SIG-M5 treated with dmso at 0.1 percent for 504 hours (cell line): ENCODE data around the gene LEFTY1.
A peak's percentile ranks its signal among the peaks of the same experiment; 100 is the strongest.
"Not testable (repeated sequence)": the region's sequence is repeated elsewhere in the genome, so short reads cannot be mapped to it uniquely, and the experiment has no call there.

Source experiments
- DNase-seq: peaks from one replicate; lab custom pipeline; 2025; ENCODE audit not compliant: unreplicated experiment; lab: John Stamatoyannopoulos, UW

The LEFTY1 gene

GRCh38 chr1:225851805-225852204 is 37.1 kb downstream of the LEFTY1 start:
- peak; percentile 88 for DNase-seq

DNA sequence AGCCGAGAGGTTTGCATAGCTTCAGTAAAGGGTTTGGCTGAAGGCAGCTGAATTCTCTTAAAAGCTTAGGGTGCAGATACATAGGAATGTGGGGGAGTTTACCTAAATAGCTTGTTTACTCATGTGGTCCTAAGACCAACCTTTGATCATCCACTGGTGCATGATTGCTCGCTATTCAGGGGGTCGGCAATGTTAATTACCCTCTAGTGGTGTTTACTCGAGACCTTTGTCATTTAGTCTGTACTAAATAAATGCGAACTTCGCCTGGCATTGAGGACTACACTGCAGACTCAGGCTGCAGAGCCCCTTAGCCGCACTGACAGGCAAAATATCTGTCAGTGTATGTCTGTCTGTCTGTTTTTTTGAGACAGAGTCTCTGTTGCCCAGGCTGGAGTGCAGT is 38.6 kb downstream of the LEFTY1 start:
- no peak for DNase-seq

DNA sequence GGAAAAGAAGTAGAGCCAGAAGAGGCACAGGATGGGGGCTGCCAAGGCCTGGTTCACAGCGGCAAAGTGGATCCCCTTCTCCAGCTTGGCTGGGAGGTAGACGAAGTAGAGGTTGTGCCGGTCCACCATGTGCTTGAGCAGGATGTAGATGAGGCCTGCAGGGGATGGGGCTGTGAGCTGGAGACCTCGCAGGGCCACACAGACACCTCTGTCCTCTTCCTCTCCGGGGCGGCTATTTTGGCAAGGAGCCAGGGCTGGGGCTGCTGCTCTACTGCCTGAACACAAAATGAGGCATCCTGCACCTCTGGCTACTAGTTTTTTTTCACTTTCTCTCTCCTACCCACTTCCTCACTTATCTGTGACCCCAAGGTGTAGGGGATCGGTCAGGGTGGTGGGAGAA is 39.0 kb downstream of the LEFTY1 start:
- no peak for DNase-seq

GRCh38 chr1:225848030-225848955 is 40.7 kb downstream of the LEFTY1 start:
- peak; percentile 75 for DNase-seq

DNA sequence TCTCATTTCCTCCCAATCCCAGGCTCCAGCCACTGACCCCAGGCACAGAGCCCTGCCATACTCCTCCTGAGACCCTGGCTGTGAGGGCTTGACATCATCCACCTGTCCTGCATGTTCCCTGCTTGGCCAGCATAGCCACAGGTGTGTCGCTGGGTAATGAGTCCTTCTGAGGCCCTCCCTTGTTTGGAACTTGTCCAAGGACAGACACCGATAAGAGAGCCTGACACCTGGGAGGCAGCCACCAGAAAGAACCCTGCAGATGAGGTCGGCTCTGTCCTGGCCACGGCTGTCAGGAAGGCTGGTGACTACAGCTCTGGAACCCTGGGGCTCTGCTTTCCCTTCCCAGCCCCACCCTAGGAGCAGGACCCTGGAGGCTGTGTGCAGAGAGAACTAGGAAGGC is 41.3 kb downstream of the LEFTY1 start:
- no peak for DNase-seq

- no peak for DNase-seq
Measured at GRCh38 chr1:225846331-225847310, 42.3 kb downstream of the LEFTY1 start.

GRCh38 chr1:225845571-225846259 is 43.2 kb downstream of the LEFTY1 start:
- peak; percentile 80 for DNase-seq

DNA sequence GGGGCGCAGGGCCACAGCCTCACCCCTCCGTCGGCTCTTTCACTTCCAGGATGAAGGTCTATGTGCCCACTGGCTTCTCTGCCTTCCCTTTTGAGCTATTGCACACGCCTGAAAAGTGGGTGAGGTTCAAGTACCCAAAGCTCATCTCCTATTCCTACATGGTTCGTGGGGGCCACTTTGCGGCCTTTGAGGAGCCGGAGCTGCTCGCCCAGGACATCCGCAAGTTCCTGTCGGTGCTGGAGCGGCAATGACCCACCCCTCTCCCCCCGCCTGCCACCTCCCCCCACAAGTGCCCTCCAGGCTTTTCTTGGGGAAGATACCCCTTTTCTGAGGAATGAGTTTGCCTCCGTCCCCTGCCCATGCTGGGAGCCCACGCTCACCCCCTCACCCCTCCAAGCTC is 43.8 kb downstream of the LEFTY1 start:
- DNase-seq, result no peak

DNA sequence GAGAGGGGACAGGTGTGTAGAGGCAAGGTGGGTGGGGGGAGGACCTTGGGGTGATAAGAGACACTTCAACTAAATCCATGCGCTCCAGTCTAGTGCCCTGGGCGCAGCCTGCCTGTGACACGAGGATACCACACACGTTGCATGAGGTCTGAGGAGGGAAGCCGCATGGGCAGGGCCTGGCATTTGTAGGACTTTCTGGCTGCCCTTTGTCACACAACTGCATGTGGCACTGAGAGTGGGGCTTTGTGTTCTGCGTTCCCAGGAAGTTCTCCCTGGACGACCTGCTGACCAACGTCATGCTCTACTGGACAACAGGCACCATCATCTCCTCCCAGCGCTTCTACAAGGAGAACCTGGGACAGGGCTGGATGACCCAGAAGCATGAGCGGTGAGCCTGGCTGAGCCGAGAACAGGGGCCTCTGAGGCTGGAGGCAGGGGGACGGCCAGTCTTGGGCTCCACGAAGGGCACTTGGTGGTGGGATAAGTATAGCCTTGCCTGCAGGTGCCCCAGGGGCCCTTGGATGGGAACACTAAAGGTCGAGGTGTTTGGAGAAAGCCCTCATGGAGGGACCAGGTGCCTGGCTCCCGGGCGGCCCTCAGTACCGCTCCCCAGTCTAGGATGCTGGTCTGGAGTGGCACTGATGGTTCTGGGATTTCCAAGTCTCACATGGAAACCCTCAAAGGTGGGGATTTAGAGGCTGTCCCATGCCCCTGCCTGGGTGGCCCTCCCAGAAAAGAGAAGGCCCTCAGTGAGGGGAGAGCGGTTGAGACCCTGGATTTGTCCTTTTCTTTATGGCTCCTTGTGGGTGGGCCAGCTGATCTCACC is 44.5 kb downstream of the LEFTY1 start:
- no peak for DNase-seq

- no peak for DNase-seq
Measured at GRCh38 chr1:225843426-225843795, 45.5 kb downstream of the LEFTY1 start.

DNA sequence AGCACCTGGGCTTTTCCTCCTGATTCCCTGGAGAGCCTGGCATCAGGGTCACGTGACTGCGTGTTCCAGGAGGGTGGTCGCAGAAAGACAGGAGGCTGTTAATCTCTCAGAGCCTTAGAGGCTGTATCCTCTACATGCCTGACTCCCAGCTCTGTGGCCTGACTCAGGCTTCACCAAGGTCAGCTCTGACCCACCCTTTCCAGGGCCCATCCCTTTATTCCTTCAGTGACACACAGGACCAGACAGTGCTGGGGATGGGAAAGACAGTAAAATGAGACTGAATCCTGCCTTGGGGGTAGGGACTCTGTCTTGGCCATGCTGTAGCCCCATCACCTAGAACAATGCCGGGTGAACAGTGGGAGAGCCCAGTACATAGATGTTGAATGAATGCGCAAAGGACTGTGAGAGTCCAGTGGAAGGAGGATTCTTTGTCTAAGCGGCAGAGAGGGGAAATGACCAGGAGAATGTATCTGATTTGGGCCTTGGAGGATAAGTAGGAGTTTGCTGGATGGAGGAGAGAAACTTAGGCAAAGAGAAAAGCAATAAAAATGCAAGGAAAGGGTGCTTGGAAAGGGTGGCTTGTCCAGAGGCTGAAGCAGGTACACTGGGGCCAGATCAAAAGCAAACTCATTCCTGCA is 46.0 kb downstream of the LEFTY1 start:
- no peak for DNase-seq

GRCh38 chr1:225842074-225842473 is 46.9 kb downstream of the LEFTY1 start:
- no peak for DNase-seq

- DNase-seq, result no peak
Measured at GRCh38 chr1:225840713-225841112, 48.2 kb downstream of the LEFTY1 start.

GRCh38 chr1:225840223-225840610 is 48.7 kb downstream of the LEFTY1 start:
- DNase-seq, result no peak

GRCh38 chr1:225838793-225839192 is 50.2 kb downstream of the LEFTY1 start:
- no peak for DNase-seq

DNA sequence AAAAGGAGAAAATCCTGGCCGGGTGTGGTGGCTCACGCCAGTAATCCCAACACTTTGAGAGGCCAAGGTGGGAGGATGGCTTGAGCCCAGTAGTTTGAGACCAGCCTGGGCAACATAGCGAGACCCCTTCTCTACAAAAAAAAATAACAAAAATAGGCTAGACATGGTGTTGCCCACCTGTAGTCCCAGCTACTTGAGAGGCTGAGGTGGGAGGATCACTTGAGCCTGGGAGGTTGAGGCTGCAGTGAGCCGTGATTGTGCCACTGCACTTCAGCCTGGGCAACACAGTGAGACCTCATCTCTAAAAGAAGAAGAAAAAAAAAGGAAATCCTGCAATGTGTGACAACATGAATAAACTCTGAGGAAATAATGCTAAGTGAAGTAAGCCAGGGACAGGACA is 52.6 kb downstream of the LEFTY1 start:
- not testable (repeated sequence) for DNase-seq
